ENCODE measurements around the gene IP6K1. TPM values are rescaled to one million over a fixed set of nuclear protein-coding genes. Genes with fewer than 3 reads are reported as not detected.

The IP6K1 gene
- total RNA-seq, 2 experiments from 2014 or later, result 33.3 to 36.0 TPM

DNA sequence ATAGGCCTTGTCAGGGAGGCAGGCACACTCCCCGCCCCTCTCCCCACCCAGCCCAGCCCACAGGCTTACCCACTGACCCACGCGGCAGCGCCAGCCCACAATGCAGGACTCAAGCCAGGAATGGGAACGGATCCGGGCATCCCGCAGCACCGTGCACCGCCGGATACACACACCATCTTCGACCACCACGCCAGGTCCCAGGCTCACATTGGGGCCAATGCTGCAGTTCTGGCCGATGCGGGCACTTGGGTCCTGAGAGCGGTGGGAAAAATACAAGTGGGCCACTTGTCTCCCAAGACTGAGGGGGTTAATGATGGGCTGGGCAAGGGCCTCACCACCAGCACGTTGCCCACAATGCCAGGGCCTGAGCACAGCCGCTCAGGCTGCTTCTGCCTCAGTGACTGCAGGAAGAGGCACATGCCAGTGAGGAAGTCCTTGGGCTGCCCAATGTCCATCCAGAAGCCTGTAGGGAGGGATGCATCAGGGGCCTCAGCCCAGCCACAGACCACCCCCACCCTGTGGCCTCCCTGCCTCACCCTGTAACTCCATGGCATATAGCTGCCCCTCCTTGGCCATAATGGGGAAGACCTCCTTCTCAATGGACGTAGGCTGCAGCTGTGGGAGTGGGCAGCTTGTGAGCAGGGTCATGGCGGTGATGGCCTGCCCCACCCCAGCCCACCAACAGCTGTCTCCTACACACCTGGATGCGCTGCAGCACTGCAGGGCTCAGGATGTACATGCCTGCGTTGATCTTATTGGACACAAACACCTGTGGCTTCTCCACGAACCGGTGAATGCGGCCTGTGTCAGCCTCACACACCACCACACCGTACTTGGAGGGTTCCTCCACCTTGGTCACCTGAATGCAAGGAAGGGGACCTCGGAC, 64.2 kb downstream of the IP6K1 start:
- H3K4me1 ChIP-seq (ENCODE audit: insufficient read depth, low read length), result peaks cover 43% of the 10 kb centered on the region

DNA sequence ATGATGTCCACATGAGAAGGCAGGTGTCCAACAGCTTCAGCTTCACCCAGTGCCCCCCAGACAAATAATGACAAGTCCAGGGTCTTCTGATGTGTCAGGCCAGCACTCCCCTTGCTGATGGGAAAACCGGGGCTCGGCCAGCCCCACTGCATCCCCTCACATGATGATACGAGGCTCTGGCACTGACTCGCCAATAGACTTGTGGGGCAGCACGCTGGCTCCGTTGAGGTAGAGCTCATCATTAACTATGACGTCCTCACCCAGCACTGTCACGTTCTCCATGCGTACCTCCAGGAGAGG, 64.8 kb downstream of the IP6K1 start:
- intact Hi-C loops (cut with DNase I, micrococcal nuclease), result no loop called here
- ChIA-PET POLR2A (interaction anchor here (0.6 to 3.9 kb wide), 3 partner anchors 65 to 225 kb away, joined by 3 to 18 read pairs (median 3); partner anchors contain the start of gene IP6K1), CTCF (interaction anchor here (1.2 kb wide), 1 partner anchor 18 kb away, joined by 3 read pairs; no protein-coding TSS in a partner anchor)
- Histone ChIP-seq H3K4me3 (ENCODE audit: low read length) (no peak overlapping the region), H3K9me3 (ENCODE audit: control insufficient read depth in 1 of 2, insufficient read depth in 1 of 2, low read length in 2 of 2) (no peaks in the 10 kb centered on the region), H3K27me3 (ENCODE audit: control insufficient read depth in 1 of 2, insufficient read depth in 2 of 2, low read length in 2 of 2) (no peaks in the 10 kb centered on the region), H3K27ac (ENCODE audit: low read depth in 1 of 2, low read length in 2 of 2) (no peak overlapping the region), H3K4me1 (ENCODE audit: insufficient read depth, low read length) (peaks cover 43% of the 10 kb centered on the region), H3K36me3 (ENCODE audit: insufficient read depth, low read length) (peaks cover 28% of the 10 kb centered on the region)
- peaks cover 31% of the 10 kb centered on the region for H3K36me3 Mint-ChIP-seq (ENCODE audit: low read depth)
- H3K9me3 Mint-ChIP-seq, result no peaks in the 10 kb centered on the region
- H3K27ac Mint-ChIP-seq, result peak overlapping the region; percentile 93
- DNase-seq, result peak in 1 of 14 experiments; percentile 36
- H3K4me3 Mint-ChIP-seq, result peak overlapping the region; percentile 59
- peaks cover 48% of the 10 kb centered on the region for H3K4me1 Mint-ChIP-seq (ENCODE audit: low read depth)
- TF ChIP-seq, protein P1, sequence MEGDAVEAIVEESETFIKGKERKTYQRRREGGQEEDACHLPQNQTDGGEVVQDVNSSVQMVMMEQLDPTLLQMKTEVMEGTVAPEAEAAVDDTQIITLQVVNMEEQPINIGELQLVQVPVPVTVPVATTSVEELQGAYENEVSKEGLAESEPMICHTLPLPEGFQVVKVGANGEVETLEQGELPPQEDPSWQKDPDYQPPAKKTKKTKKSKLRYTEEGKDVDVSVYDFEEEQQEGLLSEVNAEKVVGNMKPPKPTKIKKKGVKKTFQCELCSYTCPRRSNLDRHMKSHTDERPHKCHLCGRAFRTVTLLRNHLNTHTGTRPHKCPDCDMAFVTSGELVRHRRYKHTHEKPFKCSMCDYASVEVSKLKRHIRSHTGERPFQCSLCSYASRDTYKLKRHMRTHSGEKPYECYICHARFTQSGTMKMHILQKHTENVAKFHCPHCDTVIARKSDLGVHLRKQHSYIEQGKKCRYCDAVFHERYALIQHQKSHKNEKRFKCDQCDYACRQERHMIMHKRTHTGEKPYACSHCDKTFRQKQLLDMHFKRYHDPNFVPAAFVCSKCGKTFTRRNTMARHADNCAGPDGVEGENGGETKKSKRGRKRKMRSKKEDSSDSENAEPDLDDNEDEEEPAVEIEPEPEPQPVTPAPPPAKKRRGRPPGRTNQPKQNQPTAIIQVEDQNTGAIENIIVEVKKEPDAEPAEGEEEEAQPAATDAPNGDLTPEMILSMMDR (IDR thresholded peaks at IDR 0.05), result no peak
- no peak for ATAC-seq (ENCODE audit: poor library complexity)
- no peaks in the 10 kb centered on the region for H3K27me3 Mint-ChIP-seq

More for the DNA sequence above, 64.2 kb downstream of the IP6K1 start:
- Mint-ChIP-seq H3K4me3 (peak overlapping the region; percentile 85), H3K27me3 (no peaks in the 10 kb centered on the region), H3K36me3 (ENCODE audit: low read depth) (peaks cover 31% of the 10 kb centered on the region), H3K4me1 (ENCODE audit: low read depth) (peaks cover 48% of the 10 kb centered on the region), H3K9me3 (no peaks in the 10 kb centered on the region), H3K27ac (peak overlapping the region; percentile 93)
- Histone ChIP-seq H3K27me3 (ENCODE audit: control insufficient read depth in 1 of 2, insufficient read depth in 2 of 2, low read length in 2 of 2) (no peaks in the 10 kb centered on the region), H3K9me3 (ENCODE audit: control insufficient read depth in 1 of 2, insufficient read depth in 1 of 2, low read length in 2 of 2) (no peaks in the 10 kb centered on the region), H3K27ac (ENCODE audit: low read depth in 1 of 2, low read length in 2 of 2) (peak overlapping the region; percentile 96 to 97), H3K36me3 (ENCODE audit: insufficient read depth, low read length) (peaks cover 29% of the 10 kb centered on the region), H3K4me3 (ENCODE audit: low read length) (no peak overlapping the region)
- ChIA-PET CTCF (interaction anchor here (1.2 kb wide), 1 partner anchor 18 kb away, joined by 3 read pairs; no protein-coding TSS in a partner anchor), POLR2A (interaction anchor here (0.6 kb wide), 1 partner anchor 225 kb away, joined by 3 read pairs; no protein-coding TSS in a partner anchor)
- intact Hi-C loops (cut with DNase I, micrococcal nuclease), result no loop called here
- DNase-seq, result peak in 1 of 14 experiments; percentile 30
- TF ChIP-seq, protein P1 (IDR thresholded peaks at IDR 0.05), result no peak
- no peak for ATAC-seq (ENCODE audit: poor library complexity)

DNA sequence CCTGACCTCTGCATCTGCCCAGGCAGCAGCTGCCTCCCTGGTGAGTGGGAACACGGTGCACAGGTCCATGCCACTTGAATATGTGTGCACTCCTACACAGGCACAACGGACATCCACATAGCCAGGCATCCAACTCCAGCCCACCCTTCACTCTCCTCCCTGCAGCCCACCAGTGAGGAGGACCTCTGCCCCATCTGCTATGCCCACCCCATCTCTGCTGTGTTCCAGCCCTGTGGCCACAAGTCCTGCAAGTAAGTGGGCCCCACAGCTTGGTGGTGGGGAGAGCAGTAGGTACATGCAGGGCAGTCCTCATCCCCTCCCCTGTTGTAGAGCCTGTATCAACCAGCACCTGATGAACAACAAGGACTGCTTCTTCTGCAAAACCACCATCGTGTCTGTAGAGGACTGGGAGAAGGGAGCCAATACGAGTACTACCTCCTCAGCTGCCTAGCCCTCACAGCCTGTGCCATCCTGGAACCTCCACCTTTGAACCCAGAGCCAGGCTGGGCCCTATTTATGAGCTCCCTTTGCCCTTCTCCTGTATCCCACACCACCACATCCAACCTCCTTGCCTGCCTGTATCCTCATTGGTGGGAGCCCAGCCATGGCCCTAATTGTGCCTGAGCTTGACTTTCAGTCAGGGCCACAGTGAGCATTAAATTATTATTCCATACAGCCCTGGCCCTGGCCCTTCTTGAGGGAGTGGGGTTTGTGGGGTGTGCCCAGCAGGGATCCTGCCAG, 65.3 kb downstream of the IP6K1 start:
- CTCF ChIA-PET, result interaction anchor here (1.2 kb wide), 1 partner anchor 17 kb away, joined by 3 read pairs; no protein-coding TSS in a partner anchor
- peak in 1 of 14 experiments; percentile 31 for DNase-seq
- peaks cover 43% of the 10 kb centered on the region for H3K4me1 ChIP-seq (ENCODE audit: insufficient read depth, low read length)
- H3K36me3 ChIP-seq (ENCODE audit: insufficient read depth, low read length), result peaks cover 32% of the 10 kb centered on the region
- H3K27ac ChIP-seq (ENCODE audit: low read depth in 1 of 2, low read length in 2 of 2), result no peak overlapping the region
- no peak overlapping the region for H3K4me3 ChIP-seq (ENCODE audit: low read length)
- peak overlapping the region; percentile 30 for H3K27ac Mint-ChIP-seq
- intact Hi-C loops (cut with DNase I, micrococcal nuclease), result no loop called here
- H3K27me3 Mint-ChIP-seq, result no peaks in the 10 kb centered on the region
- POLR2A ChIA-PET, result interaction anchor here (0.7 to 3.9 kb wide), 2 partner anchors 66 to 124 kb away, joined by 3 to 18 read pairs; partner anchors contain the start of gene IP6K1
- TF ChIP-seq, protein P1 (IDR thresholded peaks at IDR 0.05), result no peak
- peaks cover 31% of the 10 kb centered on the region for H3K36me3 Mint-ChIP-seq (ENCODE audit: low read depth)
- H3K9me3 Mint-ChIP-seq, result no peaks in the 10 kb centered on the region
- H3K27me3 ChIP-seq (ENCODE audit: control insufficient read depth in 1 of 2, insufficient read depth in 2 of 2, low read length in 2 of 2), result no peaks in the 10 kb centered on the region
- H3K4me3 Mint-ChIP-seq, result peak overlapping the region; percentile 59
- H3K9me3 ChIP-seq (ENCODE audit: control insufficient read depth in 1 of 2, insufficient read depth in 1 of 2, low read length in 2 of 2), result no peaks in the 10 kb centered on the region
- peaks cover 48% of the 10 kb centered on the region for H3K4me1 Mint-ChIP-seq (ENCODE audit: low read depth)
- no peak for ATAC-seq (ENCODE audit: poor library complexity)

Measured in CD4-positive, alpha-beta T cell (primary cell).